Activated CD8-positive, alpha-beta memory T cell treated with anti-CD3 and anti-CD28 coated beads, Interleukin-2, amount 50 U/mL, for 4 hours (primary cell): Measurements from ENCODE around the gene RTBDN.

Experiments
- DNase-seq: peaks from one replicate; pipeline ENCODE4 v3.0.0-alpha.2; 2020

Gene RTBDN

DNA sequence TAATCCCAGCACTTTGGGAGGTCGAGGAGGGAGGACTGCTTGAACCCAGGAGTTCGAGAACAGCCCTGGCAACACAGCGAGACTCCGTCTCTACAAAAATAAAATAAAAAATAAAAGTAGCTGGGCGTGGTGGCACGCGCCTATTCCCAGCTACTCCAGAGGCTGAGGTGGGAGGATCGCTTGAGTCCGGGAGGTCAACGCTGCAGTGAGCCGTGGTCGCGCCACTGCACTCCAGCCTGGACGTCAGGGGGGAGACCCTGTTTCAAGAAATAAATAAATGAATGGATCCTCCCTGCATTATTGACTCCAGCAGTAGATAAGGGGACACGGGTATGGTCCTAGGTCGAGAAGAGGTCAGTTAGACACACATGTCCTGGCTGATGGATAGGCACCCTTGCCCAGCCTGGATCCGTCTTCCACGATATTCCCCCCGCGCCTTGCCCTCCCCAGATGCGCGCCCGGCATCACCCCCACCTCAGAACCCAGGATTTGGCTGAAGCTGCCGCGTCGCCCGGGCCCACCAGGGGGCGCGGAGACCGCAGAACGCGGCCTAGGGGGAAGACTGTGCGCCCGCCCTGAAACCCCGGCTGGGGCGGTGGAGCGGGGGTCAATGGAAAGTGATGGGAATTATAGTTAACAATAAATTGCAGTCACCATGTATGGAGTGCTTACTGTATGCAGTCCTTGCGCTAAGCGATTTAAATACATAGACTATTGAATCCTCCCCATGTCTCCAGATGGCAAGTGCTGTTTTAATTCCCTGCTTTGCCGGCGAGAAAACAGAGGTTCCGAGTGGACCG is 57.0 kb downstream of the RTBDN start:
- DNase-seq, result peak; percentile 84
